Cardiac muscle cell (in vitro differentiated cells and primary cell): ENCODE measurements around the gene NEURL4. TPM values are rescaled to one million over a fixed set of nuclear protein-coding genes. Genes with fewer than 3 reads are reported as not detected.

Experiments
- DNase-seq, 2 donors: peaks; one replicate each; pipeline versions ENCODE4 v3.0.0 to v3.0.0-alpha.2; 2010 to 2017; ENCODE audit warnings: low read depth in 1 of 2, low spot score in 1 of 2
- H3K27ac ChIP-seq: fragments of 200-600 bp; sonication (generic); 2 replicates; pipeline ENCODE4 v1.5.1; 2016
- H3K27me3 ChIP-seq: fragments of 200-600 bp; sonication (generic); 2 replicates; pipeline ENCODE4 v1.6.0; 2016; ENCODE audit warnings: control low read depth
- H3K36me3 ChIP-seq: fragments of 200-600 bp; sonication (generic); 2 replicates; pipeline ENCODE4 v1.5.1; 2016; ENCODE audit warnings: control low read depth
- H3K4me1 ChIP-seq: fragments of 200-600 bp; sonication (generic); 2 replicates; pipeline ENCODE4 v1.8.1; 2017; ENCODE audit warnings: low read depth, mild to moderate bottlenecking, mixed run types
- H3K4me3 ChIP-seq: fragments of 200-600 bp; sonication (generic); 2 replicates; pipeline ENCODE4 v1.5.1; 2016; ENCODE audit warnings: mild to moderate bottlenecking
- H3K9me3 ChIP-seq: fragments of 200-600 bp; sonication (generic); 2 replicates; pipeline ENCODE4 v1.5.1; 2017; ENCODE audit warnings: low read depth, mild to moderate bottlenecking, control low read depth
- polyA plus RNA-seq: library from polyadenylated mRNA; unstranded; fragments of >200 nt; fragmentation: Nextera tagmentation; extraction: Ambion mirVana; gene quantifications from 2 replicates; pipeline ENCODE4 v1.2.1, GENCODE V29; 2016
- total RNA-seq: library from RNA; depleted of rRNA; stranded (reverse); fragments of >200 nt; gene quantifications from 2 replicates; pipeline ENCODE4 v1.2.3, GENCODE V29; 2016
- TF ChIP-seq, protein P1 (sequence below): IDR thresholded peaks from 2 replicates; pipeline ENCODE4 v1.5.1; 2012; ENCODE audit warnings: low read depth, mild to moderate bottlenecking, low read length

The NEURL4 gene
- total and polyA plus RNA-seq, 2 experiments from 2014 or later: 15.5 to 32.4 TPM

DNA sequence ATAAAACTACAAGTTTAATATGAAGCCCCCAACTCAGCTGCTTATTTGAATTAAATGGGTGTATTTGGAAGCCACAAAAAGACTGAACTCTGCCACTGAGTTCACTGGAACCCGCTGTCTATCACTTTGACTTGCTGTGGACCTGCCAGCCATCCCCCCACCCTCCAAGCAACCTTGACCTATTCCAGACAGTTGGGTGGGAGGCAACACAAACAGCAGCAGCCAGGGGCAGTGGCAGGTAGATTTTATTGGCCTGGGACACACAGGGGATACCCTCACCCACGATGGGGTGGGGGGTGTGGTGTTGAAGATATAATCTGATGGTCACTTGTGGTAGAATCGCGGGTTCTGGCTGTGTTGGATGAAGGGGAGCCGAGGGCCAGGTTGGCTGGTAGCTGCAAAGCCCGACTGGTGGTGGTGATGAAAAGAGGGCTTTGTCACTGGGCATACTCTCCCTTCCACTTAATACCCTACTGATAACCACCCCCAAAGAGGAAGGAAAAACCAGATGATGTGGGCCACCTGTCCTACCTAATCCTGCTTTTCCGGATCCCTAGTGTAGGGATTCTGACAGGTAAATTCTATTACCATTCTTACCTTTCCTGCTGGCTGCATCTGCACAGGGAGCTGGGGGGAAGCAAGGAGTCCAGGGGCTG lies 16.6 kb downstream of the NEURL4 start:
- no peak for DNase-seq
- H3K27me3 ChIP-seq: no peaks in the 10 kb centered on the region
- peak overlapping the region; percentile 13 for H3K27ac ChIP-seq
- TF ChIP-seq, protein P1, sequence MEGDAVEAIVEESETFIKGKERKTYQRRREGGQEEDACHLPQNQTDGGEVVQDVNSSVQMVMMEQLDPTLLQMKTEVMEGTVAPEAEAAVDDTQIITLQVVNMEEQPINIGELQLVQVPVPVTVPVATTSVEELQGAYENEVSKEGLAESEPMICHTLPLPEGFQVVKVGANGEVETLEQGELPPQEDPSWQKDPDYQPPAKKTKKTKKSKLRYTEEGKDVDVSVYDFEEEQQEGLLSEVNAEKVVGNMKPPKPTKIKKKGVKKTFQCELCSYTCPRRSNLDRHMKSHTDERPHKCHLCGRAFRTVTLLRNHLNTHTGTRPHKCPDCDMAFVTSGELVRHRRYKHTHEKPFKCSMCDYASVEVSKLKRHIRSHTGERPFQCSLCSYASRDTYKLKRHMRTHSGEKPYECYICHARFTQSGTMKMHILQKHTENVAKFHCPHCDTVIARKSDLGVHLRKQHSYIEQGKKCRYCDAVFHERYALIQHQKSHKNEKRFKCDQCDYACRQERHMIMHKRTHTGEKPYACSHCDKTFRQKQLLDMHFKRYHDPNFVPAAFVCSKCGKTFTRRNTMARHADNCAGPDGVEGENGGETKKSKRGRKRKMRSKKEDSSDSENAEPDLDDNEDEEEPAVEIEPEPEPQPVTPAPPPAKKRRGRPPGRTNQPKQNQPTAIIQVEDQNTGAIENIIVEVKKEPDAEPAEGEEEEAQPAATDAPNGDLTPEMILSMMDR: no peak
- peaks cover 17% of the 10 kb centered on the region for H3K4me1 ChIP-seq
- H3K36me3 ChIP-seq: peaks cover 42% of the 10 kb centered on the region
- no peaks in the 10 kb centered on the region for H3K9me3 ChIP-seq
- H3K4me3 ChIP-seq: no peak overlapping the region

DNA sequence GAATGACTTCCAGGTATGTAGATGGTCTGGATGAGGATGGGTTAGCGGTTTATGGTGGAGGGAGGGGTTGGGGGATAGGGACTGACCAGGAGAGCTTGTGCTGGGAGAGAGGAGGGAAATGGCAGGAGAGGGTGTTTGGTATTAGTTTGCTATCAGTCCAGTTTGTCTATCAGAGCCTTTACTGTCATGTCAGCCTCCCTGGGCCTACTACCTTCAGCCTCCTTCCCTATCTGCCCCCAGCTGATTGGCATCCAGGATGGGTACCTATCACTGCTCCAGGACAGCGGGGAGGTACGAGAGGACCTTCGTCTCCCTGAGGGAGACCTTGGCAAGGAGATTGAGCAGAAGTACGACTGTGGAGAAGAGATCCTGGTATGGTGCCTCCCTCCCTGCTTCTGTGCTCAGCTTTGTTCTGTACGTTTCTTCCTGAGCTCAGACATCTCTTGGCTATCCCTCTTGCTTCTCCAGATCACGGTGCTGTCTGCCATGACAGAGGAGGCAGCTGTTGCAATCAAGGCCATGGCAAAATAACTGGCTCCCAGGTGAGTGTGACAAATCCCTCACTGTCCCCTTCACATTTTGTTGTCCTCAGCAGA lies 17.9 kb downstream of the NEURL4 start:
- Histone ChIP-seq H3K4me1 (peaks cover 17% of the 10 kb centered on the region), H3K27ac (no peak overlapping the region), H3K36me3 (peaks cover 35% of the 10 kb centered on the region), H3K27me3 (no peaks in the 10 kb centered on the region), H3K9me3 (no peaks in the 10 kb centered on the region), H3K4me3 (no peak overlapping the region)
- TF ChIP-seq, protein P1: no peak
- DNase-seq: no peak

DNA sequence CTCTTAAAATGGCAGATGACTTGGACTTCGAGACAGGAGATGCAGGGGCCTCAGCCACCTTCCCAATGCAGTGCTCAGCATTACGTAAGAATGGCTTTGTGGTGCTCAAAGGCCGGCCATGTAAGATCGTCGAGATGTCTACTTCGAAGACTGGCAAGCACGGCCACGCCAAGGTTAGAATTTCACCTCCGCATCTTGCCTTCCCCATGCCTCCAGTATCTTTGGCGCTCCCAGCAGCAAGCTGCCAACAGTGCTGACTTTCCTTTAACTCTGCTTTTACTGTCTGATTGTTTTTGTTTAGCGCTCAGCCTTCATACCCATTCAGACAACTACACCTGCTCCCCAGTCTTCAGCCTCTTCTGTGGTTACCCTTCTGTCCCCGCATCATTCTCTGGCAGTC lies 19.5 kb downstream of the NEURL4 start:
- Histone ChIP-seq H3K36me3 (peaks cover 35% of the 10 kb centered on the region), H3K4me1 (peaks cover 17% of the 10 kb centered on the region), H3K4me3 (peak overlapping the region; percentile 90), H3K27ac (peak overlapping the region; percentile 99), H3K27me3 (no peaks in the 10 kb centered on the region), H3K9me3 (no peaks in the 10 kb centered on the region)
- no peak for DNase-seq
- TF ChIP-seq, protein P1: no peak

DNA sequence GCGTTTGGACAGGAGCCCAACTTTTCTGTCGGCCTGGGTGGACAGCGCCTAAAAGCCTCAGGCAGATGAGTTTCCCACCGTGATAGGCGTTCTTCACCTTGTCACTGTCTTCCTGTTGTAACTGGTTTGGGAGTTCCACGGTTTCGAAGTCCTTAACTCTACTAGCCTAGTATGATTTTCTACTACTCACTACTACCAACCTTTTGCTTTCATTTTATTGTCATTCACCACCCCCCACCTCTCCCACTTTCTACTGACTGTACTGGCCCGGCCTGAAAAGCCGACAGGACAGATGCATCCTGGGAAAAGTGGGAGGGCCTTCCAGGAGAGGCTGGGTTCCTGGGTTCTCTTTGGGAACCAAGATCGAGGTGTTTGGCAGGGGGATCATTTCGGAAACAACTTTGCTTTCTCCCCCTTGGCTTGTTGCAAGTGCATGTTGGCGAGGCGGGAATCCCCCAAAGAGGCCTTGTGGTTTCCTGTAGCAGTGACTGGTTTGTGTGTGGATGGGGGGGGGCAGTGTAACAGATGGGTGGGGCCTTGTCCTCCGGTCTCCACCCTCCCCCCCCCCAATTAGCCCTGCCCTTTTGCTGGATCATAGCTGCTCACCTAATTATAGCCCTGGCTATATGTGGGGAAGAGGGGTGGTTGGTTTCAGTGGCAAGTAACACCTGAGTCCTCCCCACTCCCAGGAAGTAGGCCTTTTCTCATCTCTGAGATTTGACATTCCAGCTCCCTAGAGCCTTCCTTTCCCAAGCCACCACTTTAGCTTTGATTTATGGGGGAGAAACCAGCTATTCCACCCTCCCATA lies 20.3 kb downstream of the NEURL4 start:
- TF ChIP-seq, protein P1: no peak
- peak overlapping the region; percentile 99 for H3K27ac ChIP-seq
- H3K36me3 ChIP-seq: peaks cover 35% of the 10 kb centered on the region
- peak overlapping the region; percentile 90 for H3K4me3 ChIP-seq
- no peaks in the 10 kb centered on the region for H3K9me3 ChIP-seq
- no peaks in the 10 kb centered on the region for H3K27me3 ChIP-seq
- H3K4me1 ChIP-seq: peaks cover 10% of the 10 kb centered on the region
- DNase-seq: peak; percentile 80 to 86

DNA sequence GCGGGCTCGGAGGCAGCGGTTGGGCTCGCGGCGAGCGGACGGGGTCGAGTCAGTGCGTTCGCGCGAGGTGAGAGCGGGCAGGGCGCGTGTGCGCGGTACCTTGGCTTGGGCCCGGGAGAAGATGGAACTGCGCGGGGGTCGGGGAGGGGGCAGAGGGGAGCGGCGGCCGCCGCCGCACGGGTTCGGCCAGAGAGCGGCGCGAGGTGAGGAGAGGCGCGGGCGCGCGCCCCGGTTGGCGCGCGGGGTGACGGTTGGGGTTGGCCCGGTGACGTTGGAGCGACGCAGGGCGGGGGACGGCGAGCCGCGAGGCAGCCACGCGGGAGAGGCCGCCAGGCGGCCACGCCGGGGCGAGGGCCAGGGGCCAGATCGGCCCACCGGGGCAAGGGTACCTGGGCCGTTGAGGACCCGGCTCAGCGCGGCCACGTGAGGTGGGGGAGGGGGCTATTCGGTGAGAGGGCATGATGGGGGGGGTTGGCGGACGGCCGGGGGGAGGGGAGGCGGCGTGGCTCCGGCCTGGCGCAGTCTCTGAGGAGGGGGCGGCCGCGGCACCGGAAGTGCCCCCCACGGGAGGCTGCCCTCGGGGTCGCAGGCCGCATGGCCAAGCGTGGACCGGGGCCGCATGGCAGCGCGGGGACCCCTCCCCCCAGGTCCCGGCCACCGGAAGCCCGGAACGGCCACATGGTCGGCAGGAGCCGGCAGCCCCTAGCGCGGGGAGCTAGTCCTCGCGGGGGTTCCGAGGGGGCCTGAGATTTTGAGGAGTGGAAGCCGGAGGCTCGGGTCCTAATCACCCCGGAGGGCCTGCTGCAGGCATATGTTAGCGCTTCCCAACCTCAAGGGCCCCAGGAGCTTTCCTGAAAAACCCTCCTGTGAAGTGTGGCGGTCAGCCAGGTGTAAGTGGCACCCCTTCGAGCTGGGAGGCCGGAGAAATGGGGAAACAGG lies 21.2 kb downstream of the NEURL4 start:
- no peaks in the 10 kb centered on the region for H3K9me3 ChIP-seq
- peak overlapping the region; percentile 90 for H3K4me3 ChIP-seq
- peaks cover 10% of the 10 kb centered on the region for H3K4me1 ChIP-seq
- H3K27ac ChIP-seq: peak overlapping the region; percentile 99
- peaks cover 26% of the 10 kb centered on the region for H3K36me3 ChIP-seq
- no peaks in the 10 kb centered on the region for H3K27me3 ChIP-seq
- peak; percentile 56 to 59 for DNase-seq
- TF ChIP-seq, protein P1: peak; percentile 8
